Endometrial microvascular endothelial cells (primary cell): ENCODE data around the gene KLK6. TPM values are rescaled to one million over a fixed set of nuclear protein-coding genes. Genes with fewer than 3 reads are reported as not detected.

ENCODE experiments used
- in situ Hi-C: cut with HindIII; loops from 2 replicates; pipeline ENCODE4 v1.10.0; 2017; ENCODE audit warnings: low sequenced_read_pairs, low pct_unique_long_range_greater_than_20kb; ENCODE audit errors: inconsistent ontology term
- total RNA-seq: library from RNA; depleted of rRNA; stranded (reverse); fragments of >200 nt; gene quantifications from one replicate; pipeline ENCODE4 v1.2.3, GENCODE V29; 2015; ENCODE audit errors: inconsistent ontology term

KLK6 gene
- total RNA-seq, 1 donor from 2014 or later: not detected

DNA sequence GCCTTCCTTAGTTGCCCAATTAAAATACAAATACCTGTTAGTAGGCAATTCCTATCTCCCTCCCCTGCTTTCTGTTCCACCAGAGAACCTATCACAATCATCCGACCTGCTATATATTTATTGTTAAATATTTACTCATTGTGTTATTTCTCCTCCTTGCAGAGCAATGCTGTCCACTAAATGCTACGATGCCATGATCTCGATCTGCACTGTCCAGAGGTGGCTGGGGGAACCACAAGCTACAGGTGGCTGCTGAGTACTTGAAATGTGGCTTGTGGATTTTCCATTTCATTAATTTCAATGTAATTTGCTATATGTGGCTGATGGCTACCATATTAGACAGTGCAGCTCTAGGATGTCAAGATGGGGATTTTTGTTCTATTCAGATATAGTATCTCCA is 5.1 kb downstream of the KLK6 start:
- in situ Hi-C loops: no loop called here

DNA sequence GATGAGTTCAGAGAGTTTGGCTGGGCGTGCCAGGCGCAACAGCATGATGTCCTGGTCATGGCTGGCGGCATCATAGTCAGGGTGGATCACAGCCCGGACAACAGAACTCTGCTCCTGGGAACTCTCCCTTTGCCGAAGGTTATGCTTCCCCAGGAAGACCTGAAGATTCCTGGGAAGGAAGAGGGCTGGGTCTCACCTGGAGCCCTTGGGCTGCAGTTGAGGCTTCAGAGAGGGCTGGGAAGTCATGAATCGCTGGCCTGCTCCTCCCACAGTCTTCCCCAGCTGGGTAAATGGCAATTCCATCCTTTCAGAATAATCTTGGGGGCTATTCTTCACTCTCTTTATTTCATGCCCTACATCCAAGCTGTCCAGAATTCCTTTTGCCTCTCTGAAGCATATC is 6.0 kb downstream of the KLK6 start:
- in situ Hi-C loops: no loop called here

DNA sequence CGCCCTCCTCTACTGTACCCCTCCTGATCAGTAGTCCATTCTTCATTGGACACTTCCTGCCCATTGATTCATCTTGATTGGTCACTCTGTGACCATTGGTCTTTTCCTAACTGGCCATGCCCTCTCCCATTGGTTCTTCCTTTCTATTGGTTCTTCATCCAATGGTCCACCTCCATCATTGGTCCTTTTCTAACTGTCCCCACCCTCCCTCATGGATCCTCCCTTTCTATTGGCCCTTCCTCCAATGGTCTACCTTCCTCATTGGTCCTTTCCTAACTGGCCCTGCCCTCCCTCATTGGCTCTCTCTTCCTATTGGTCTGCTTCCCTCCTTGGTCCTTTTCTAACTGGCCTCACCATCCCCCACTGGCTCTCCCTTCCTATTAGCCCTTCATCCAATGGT is 7.1 kb downstream of the KLK6 start:
- in situ Hi-C loops: no loop called here

DNA sequence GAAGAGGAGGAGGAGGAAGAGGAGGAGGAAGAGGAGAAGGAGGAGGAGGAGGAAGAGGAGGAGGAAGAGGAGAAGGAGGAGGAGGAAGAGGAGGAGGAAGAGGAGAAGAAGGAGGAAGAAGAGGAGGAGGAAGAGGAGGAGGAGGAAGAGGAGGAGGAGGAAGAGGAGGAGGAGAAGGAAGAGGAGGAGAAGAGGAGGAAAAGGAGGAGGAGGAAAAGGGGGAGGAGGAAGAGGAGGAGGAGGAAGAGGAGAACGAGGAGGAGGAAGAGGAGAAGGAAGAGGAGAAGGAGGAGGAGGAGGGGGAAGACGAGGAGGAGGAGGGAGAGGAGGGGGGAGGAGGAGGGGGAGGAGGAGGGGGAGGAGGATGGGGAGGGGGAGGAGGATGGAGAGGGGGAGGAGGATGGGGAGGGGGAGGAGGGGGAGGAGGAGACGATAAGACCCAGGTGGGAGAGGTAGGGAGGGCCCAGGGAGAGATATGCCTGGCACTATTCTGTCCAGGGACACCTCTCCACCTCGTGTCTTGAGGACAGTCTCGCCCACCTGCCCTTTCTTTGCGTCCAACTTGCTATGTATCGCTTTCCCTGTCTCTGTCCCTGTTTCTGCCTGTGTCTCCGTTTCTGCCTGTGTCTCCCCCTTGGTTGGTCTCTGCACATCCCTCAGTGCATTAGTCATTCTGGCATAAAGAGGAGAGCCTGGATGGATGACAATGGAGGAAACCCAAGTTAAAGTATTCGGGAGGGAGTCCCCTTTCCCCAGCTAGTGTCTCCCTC is 9.5 kb downstream of the KLK6 start:
- in situ Hi-C loops: no loop called here

DNA sequence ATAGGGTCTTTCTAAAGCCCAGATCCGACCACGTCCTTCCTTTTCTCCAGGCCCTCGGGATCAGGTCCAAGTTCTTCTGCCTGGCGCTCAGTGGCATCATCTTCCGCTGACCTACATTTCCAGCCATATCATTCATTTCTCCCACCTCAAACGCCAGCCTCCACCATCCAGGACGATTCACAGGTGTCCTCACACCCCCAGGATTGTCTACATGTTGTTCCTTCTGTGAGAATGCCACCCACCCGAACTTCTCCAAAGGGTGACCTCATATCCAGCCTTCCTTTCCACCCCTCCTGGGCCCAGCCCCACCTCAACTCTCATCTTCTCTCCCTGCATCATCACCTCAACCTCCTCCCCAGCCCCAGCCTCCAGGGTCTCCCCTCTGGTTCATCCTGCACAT is 11.8 kb downstream of the KLK6 start:
- in situ Hi-C loops: no loop called here

DNA sequence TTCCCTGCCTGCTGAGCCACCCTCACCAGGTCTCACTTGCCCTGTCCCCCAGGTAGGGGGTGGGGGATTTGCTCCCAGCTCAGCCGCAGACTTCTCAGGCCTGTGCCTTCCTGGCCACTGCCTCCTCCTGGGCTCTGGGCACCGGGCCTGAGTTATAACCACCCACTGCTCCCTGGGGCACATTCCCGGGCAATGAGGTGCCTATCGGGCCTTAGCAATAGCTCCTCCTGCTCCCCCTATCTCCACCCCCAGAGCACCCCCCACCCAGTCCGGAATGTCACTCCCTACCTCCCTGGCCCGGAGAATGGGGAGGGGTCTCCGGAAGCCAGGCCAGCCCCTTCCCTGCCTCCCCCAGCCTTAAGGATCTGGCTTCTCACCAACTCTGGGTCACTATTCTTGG is 16.5 kb downstream of the KLK6 start, which contains the start of gene KLK5:
KLK5 (minus strand) TSS at position 129 of the 400 bp plus-strand sequence. CDS start 381 bp downstream, outside the sequence.
- in situ Hi-C loops: no loop called here

DNA sequence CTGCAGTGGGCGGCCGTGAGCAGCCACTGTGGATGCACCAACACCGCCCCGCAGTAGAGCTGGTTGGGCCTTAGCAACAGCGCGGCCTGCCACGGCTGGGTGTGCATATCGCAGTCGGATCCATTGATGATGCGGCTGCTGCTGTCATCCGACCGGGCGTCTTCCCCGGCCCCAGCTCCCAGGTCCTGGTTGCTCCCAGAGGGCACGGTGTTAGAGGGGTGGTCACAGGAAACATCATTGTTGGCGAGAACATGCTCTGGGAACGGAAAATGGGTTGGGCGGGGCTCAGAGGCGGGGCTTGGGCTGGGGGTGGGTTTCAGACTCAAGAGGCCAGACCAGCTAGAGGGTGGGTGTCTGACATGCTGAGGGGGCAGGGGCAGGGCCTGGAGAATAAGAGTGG is 19.5 kb downstream of the KLK6 start:
- in situ Hi-C loops: no loop called here

DNA sequence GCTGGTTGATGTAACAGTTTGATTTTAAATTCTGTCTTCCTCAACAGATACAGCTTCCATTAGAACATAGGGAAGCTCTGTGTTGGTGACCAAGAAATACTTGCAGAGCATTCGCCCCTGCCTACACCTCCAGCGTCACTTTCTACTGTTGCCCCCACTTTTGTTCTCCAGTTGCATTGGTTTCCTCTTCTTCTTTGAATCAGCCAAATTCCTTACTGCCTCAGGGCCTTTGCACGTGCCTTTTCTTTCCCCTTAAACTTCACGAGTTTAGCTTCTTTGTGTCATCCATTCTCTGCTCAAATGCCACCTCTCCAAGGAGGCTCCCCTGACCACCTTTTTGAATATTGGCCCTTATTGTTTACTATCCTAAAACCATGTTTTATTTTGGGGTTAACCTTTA is 22.3 kb downstream of the KLK6 start:
- in situ Hi-C loops: no loop called here

DNA sequence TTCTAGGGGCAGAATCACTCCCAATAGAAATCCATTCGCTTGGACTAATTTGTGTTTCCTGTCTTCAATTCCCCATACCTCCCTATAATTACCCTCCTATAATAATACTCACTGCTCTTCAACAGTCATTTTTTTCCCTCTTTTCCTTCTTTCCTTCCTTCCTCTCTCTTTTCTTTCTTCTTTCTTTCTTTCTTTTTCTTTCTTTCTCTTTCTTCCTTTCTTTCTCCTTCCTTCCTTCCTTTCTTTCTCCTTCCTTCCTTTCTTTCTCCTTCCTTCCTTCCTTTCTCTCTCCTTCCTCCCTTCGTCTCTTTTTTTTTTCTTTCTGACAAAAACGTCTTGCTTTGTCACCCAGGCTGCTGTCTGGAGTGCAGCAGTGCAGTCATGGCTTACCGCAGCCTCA is 24.6 kb downstream of the KLK6 start:
- in situ Hi-C loops: no loop called here

DNA sequence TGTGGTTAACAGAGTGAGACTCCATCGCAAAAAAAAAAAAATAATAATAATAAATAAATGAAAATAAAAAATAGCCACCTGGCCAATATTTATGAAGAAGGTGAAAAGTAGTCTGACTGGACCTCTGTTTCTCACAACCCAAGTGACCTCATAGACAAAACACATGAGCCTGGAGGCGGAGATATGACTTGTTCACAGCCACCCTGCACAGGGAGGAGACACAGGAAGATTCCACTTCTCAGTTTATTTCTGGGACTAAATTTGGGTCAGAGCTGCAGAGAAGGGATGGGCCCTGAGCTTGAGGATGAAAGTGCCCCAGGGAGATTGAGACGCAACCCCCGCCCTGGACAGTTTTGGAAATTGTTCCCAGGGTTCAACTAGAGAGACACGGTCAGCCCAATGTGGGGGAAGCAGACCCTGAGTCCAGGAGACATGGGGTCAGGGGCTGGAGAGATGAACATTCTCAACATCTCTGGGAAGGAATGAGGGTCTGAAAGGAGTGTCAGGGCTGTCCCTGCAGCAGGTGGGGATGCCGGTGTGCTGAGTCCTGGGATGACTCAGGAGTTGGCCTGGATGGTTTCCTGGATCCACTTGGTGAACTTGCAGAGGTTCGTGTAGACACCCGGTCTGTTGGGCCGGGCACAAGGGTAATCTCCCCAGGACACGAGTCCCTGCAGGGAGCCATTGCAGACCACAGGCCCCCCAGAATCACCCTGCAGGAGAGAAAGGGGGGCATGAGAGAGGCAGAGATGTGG is 26.1 kb downstream of the KLK6 start:
- in situ Hi-C loops: no loop called here

DNA sequence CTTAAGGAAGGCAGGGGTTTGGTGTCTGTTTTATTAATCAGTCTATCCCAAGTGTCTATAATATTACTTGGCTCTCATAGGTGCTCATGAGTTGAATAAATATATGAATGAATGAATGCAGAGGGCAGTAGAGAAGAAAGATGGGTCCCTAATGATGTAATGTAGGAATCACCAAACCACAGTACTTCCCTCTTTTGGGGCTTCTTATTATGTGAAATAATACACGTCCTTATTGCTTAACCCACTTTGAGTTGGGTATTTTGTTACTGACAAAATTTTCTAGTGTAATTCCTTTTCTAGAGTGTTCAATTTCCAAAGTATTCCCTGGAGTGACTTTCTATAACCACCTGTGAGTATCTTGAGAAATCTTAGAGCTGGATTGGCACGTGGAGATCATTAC is 29.8 kb downstream of the KLK6 start:
- in situ Hi-C loops: no loop called here

DNA sequence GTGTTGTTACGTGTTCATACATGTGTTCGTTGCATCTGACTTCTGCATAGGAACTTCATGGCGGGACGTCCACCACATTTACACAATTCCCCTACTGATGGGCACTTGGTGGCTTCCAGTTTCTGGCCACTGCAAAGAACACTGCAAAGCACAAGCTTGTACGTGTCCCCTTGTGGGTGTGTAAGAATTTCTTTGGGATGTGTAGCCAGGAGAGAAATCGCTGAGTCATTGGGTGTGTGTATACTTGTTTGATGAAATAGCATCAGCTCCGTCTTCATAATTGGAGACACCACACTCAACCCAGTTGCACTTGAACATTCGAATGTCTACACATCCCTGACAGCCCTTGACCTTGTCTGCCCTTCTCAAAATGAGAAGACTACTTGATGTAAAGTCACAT is 35.8 kb downstream of the KLK6 start:
- in situ Hi-C loops: no loop called here

DNA sequence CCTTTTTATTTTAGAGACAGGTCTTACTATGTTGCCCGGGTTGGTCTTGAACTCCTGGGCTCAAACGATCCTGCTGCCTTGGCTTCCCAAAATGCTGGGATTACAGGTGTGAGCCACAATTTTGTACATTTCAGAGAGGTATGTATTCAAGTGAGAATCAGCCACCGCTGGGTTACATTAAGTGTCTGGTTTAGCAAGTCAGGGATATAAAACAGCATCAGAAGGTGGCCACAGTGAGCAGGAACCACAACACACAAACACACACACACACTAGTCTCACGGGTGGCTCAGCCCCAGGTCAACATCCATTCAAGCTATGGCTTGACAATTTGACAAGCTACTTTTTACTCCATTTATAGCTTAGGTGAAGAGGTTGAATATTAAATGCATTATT is 36.7 kb downstream of the KLK6 start:
- in situ Hi-C loops: no loop called here

DNA sequence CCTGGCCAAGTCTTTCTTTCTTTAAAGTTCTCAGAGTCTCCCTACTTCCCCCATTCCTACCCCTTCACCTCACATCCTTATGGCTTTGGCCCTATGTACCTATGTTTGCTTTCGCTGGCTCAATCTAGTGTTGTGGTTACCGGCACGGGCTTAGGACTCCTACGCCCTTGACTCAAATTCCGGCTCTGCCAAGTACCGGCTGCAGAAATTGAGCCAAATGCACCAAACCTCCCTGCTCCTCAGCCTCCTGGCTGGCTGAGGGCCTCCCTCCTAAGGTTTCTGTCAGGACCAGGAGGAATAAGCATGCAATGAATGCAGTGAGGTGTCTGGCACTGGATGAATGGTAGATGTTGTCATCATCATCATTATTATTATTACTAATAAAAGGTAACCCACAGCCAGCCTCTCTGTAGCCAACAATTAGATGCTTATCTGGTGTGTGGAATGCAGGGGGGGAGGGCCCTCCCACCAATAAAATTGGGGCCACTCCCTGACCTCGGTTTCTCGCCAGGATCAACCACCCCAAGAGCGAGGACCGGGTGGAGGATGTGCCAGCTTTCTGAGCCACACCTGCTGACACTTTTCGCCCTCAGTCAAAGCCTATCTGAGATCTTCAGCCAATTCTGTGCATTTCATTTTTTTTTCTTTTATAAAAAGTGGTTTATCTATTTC is 37.2 kb downstream of the KLK6 start:
- in situ Hi-C loops: no loop called here

DNA sequence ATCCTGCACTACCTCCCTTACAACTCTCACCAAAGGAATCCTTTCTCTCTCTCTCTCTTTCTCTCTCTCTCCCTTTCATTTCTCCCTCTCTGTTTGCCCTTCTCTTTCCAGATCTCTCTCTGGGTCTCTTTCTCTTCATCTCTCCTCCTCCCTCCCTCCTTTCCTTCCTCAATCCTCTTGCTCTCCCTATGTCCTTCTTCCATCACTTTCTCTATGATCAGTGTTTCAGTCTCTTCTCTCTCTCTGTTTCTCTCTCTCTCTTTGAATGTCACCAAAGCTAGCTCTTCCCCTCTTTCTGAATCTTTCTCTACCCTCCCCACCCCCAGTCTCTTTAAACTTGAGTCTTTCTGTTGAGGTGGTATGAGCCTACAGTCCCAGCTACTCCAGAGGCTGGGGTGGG is 38.4 kb downstream of the KLK6 start:
- in situ Hi-C loops: no loop called here

DNA sequence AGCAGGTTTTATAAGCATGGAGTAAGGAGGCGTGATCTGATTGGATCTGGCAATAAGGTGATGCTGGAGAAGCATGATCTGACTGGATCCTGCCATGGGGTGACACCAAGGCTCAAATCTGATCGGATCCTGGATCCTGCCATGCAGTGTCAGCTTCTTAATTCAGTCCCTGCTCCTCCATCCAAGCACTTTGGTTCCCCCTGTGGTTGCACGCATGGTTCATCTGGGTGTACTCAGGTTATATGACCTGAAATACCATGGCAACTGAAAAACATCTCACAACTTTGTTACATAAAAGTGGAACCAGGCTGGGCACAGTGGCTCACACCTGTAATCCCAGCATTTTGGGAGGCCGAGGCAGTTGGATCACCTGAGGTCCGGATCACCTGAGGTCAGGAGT is 40.6 kb downstream of the KLK6 start:
- in situ Hi-C loops: no loop called here

DNA sequence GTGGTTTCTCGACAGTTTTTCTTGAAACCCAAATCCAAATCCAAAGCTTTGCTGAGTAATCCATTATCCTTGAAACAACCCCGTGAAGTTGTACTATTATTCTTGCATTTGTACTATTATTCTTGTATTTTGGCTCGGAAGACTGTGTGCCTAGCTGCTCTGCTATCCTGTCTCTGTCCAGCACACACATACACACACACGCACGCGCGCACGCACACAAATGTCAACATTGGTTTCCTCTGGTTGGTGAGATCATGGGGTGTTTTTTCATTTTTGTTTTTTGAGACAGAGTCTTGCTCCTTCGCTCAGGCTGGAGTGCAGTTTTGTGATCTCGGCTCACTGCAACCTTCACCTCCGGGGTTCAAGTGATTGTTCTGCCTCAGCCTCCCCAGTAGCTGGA is 43.2 kb downstream of the KLK6 start:
- in situ Hi-C loops: no loop called here

DNA sequence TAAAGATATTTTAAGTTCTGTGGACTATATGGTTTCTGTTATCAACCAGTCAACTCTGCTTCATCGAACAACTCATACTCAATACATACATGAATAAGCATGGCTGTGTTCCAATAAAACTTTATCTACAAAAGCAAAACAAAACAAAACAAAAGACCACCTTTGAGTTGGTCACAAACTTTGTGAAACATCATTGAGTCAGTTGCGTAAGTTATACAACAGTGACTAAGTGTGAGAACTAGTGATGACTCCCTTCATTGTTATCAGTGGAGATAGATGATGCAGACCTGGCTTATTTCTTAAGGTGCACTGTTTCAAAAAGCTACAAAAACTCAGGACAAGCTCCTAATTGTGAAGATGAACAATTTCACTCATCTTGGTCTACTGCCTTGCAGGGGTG is 43.7 kb downstream of the KLK6 start:
- in situ Hi-C loops: no loop called here

DNA sequence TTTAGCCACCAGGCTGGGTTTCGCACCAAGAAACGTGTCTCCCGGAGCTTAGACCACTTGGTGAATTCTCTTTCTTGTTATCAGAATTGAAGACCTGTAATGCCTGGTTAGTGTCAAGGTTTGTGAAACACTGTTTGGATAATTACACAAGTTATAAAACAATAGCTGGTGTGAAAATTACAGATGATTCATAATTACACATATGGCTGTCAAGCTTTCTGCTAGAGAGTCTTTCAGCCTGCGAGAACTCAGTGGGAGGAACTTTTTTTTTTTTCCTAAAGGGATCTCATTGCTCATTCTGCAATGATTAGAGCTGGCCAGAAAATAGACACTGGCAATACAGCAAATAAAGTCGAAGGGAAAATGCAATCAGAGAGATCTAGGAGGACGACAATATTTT is 44.8 kb downstream of the KLK6 start:
- in situ Hi-C loops: no loop called here

DNA sequence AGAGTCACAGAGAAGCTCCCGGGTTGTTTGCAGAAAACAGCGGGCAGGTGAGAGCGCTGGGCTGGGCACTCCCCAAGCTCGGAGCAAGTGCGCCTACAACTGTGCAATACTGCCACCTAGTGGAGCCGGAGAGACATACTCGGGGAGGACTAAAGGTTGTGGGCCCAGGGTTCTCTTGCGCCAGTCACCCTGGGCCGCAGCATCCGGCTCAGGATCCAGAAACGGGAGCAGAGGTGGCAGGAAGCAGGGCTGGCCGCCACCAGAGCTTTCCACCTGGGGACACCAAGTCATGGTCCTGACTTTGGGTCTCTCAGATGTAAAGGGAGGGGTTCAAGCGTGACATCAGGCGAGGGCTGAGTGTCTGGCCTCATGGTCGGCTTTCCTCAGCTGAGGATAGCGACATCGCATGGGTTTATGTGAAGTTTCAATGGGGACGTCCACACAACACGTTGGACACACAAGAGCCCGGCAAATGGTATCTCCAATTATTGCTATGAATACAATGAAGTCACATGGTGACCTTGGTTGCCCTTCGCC is 47.0 kb downstream of the KLK6 start:
- in situ Hi-C loops: no loop called here
